Progenitor cell of endocrine pancreas (in vitro differentiated cells): ENCODE data around the gene CPLANE2. TPM values are rescaled to one million over a fixed set of nuclear protein-coding genes. Genes with fewer than 3 reads are reported as not detected.

Experiments
- DNase-seq: peaks from one replicate; pipeline ENCODE4 v3.0.0; 2021; ENCODE audit warnings: low spot score; ENCODE audit not compliant: unreplicated experiment
- H3K27ac Mint-ChIP-seq: 2 replicates; pipeline ENCODE4 v1.8.0; 2021; ENCODE audit warnings: mild to moderate bottlenecking, moderate library complexity, mixed read lengths
- H3K27me3 Mint-ChIP-seq: 2 replicates; pipeline ENCODE4 v1.8.0; 2021; ENCODE audit warnings: mixed read lengths
- H3K36me3 Mint-ChIP-seq: 2 replicates; pipeline ENCODE4 v1.8.0; 2022; ENCODE audit warnings: mixed read lengths; ENCODE audit not compliant: insufficient read depth
- H3K4me1 Mint-ChIP-seq: 2 replicates; pipeline ENCODE4 v1.8.0; 2021; ENCODE audit warnings: low read depth, mixed read lengths
- H3K4me3 Mint-ChIP-seq: 2 replicates; pipeline ENCODE4 v1.8.0; 2021; ENCODE audit warnings: low read depth, mild to moderate bottlenecking, moderate library complexity, mixed read lengths
- H3K9me3 Mint-ChIP-seq: 2 replicates; pipeline ENCODE4 v1.8.0; 2021; ENCODE audit warnings: low read depth, mixed read lengths
- total RNA-seq: library from RNA; stranded (reverse); gene quantifications from 2 replicates; pipeline ENCODE4 v1.2.1, GENCODE V29; 2021
- TF ChIP-seq, protein P1 (sequence below): fragments of 200-600 bp; sonication (generic); IDR thresholded peaks from one replicate; pipeline ENCODE4 v1.5.0; 2021; ENCODE audit warnings: antibody characterized with exemption, mild to moderate bottlenecking; ENCODE audit not compliant: unreplicated experiment

Gene CPLANE2
- total RNA-seq, 1 donor from 2014 or later: 16.5 TPM

DNA sequence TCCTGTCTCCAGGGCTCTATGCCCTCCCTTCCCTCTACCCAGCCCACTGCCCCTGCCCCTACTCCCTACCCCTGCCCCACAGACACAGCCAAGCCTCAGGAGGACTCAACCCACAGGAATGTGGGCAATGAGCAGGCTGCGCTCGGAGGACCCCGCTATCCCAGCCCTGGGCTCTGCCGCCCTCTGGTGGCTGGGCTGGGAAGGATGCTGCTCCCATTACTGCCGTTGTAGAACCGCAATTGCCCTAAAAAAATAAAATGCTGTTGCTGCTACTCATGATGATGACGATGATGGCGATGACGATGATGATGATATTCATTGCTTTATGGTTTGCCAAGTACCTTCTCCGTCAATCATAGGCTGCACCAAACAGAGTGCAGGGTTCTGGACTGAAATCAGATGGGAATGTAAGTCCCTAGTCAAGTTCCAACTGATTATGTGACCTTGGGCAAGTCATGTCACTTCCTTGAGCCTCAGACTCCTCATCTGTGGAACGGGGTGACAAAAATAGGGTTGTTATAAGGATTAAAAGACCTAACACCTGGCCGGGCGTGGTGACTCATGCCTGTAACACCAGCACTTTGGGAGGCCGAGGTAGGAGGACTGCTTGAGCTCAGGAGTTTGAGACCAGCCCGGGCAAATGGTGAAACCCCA is 49.1 kb downstream of the CPLANE2 start:
- no peak overlapping the region for H3K27ac Mint-ChIP-seq
- no peaks in the 10 kb centered on the region for H3K9me3 Mint-ChIP-seq
- TF ChIP-seq, protein P1, sequence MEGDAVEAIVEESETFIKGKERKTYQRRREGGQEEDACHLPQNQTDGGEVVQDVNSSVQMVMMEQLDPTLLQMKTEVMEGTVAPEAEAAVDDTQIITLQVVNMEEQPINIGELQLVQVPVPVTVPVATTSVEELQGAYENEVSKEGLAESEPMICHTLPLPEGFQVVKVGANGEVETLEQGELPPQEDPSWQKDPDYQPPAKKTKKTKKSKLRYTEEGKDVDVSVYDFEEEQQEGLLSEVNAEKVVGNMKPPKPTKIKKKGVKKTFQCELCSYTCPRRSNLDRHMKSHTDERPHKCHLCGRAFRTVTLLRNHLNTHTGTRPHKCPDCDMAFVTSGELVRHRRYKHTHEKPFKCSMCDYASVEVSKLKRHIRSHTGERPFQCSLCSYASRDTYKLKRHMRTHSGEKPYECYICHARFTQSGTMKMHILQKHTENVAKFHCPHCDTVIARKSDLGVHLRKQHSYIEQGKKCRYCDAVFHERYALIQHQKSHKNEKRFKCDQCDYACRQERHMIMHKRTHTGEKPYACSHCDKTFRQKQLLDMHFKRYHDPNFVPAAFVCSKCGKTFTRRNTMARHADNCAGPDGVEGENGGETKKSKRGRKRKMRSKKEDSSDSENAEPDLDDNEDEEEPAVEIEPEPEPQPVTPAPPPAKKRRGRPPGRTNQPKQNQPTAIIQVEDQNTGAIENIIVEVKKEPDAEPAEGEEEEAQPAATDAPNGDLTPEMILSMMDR: peak; percentile 96
- H3K36me3 Mint-ChIP-seq: no peaks in the 10 kb centered on the region
- DNase-seq: peak; percentile 79
- H3K27me3 Mint-ChIP-seq: peaks cover 10% of the 10 kb centered on the region
- no peak overlapping the region for H3K4me3 Mint-ChIP-seq
- peaks cover 3% of the 10 kb centered on the region for H3K4me1 Mint-ChIP-seq

DNA sequence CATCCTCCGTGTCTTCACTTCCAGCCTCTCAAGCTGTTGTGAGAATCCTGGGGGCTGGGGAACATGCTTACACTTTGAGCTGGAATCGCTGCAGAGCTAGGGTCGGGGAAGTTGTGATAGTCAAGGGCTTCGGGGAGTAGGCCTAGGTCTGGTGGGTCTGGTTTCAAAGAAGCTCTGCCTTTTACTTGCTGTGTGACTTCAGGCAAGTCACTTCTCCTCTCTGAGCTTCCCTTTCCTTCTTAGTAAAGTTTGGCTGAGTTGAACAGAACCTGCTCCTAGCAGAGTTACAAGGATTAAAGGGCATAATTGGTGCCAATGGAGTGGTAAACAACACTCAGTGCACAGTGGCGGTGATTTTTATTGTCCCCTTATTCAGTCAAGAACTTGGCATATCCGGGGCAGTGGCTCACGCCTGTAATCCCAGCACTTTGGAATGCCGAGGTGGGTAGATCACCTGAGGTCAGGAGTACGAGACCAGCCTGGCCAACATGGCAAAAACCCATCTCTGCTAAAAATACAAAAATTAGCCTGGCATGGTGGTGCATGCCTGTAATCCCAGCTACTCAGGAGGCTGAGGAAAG is 50.2 kb downstream of the CPLANE2 start:
- no peak for DNase-seq
- Mint-ChIP-seq H3K4me1 (peaks cover 9% of the 10 kb centered on the region), H3K27me3 (peaks cover 10% of the 10 kb centered on the region), H3K36me3 (no peaks in the 10 kb centered on the region), H3K9me3 (no peaks in the 10 kb centered on the region), H3K27ac (no peak overlapping the region), H3K4me3 (no peak overlapping the region)
- TF ChIP-seq, protein P1: no peak

DNA sequence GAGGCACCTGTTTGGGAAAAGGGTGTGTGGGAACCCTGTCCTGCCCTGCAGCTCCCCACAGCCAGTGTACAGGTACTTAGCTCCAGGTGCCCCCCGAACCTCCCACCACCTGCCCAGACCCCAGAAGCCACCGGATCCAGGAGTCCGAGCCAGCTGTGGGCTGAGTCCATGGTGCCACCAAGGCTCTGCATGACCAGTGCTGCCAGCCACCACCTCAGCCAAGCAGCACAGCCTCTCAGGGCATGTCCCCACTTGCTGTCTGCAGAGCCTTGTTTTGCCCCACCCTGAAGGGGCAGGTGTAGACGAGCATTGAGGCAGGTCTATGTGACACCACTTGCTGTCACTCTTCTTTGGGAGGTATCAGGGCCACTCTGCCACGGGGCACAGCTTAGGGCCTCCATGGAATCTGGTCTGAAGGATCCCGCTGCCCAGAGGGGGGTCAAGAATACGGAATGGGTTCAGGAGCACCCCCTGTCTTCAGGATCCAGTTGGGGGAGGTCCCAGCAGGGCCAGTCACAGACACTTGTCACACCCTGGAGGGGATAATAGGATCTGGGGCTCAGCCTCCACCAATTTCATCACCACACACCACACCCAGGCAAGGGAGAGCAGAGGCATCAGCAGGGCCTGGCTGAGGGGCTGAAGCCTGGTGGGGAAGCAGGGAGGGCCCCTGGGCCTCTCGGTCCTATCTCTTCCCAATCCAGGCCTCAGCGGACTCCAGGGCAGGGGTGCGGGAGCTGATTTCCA is 52.3 kb downstream of the CPLANE2 start:
- peaks cover 14% of the 10 kb centered on the region for H3K4me1 Mint-ChIP-seq
- no peaks in the 10 kb centered on the region for H3K36me3 Mint-ChIP-seq
- no peak for DNase-seq
- TF ChIP-seq, protein P1: no peak
- H3K27me3 Mint-ChIP-seq: peaks cover 6% of the 10 kb centered on the region
- no peaks in the 10 kb centered on the region for H3K9me3 Mint-ChIP-seq
- H3K27ac Mint-ChIP-seq: no peak overlapping the region
- no peak overlapping the region for H3K4me3 Mint-ChIP-seq

DNA sequence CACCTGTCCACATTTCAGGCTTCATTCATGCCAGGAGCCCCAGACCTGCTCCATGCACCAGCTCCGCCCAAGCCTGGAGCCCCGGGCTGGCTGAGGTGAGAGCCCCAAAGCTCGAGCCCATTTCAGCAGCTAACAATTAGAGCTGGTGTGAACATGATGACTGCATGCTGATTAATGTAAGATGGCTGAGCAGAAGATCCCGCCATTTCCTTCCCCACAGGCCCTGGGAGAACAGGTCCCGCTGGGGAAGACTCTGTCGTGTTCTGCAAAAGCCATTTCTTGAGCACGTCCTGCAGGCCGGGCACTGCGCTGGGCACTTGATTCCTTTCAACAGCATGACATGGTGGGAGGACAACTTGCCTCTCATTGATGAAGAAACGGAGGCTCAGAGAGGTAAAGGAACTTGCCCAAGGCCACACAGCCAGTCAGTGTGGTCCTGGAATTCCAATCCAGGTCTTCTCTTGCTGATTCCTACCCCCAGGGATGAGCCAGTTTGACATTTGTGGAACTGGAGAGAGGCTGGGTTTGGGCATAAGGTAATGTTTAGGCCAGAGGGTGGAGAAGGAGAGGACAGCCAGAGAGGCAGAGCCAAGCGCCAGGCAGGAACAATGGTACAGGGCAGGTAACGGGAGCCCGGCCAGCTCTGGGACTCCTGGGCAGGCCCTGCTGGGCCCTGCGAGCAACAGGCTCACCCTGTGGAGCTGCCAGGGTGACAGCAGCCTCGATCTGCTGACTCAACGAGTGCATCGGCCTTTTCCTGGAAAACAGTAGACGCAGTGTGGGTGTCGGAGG is 53.0 kb downstream of the CPLANE2 start:
- no peak for DNase-seq
- H3K27me3 Mint-ChIP-seq: peaks cover 3% of the 10 kb centered on the region
- no peaks in the 10 kb centered on the region for H3K9me3 Mint-ChIP-seq
- TF ChIP-seq, protein P1: no peak
- H3K4me1 Mint-ChIP-seq: peaks cover 17% of the 10 kb centered on the region
- H3K27ac Mint-ChIP-seq: no peak overlapping the region
- no peak overlapping the region for H3K4me3 Mint-ChIP-seq
- H3K36me3 Mint-ChIP-seq: no peaks in the 10 kb centered on the region

DNA sequence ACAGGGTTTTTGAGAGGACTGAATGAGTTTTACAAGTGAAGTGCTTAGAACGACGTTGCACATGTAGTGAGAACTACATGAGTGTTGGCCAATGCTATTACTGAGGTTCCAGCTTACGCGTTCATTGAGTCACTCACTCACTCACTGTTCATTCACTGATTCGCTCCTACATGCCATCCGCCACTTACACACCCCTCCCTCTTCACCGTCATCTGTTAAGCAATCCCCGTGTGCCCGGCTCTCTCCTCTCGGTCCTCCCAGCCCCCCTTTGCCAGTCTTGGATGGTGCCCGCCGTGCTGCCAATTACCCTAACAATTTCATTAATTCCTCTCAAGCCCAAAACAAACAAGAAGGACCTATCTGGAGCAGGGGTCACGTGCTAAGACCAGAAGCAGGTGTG is 53.8 kb downstream of the CPLANE2 start:
- Mint-ChIP-seq H3K36me3 (no peaks in the 10 kb centered on the region), H3K27ac (peak overlapping the region; percentile 47), H3K4me3 (no peak overlapping the region), H3K9me3 (no peaks in the 10 kb centered on the region), H3K27me3 (no peaks in the 10 kb centered on the region), H3K4me1 (peaks cover 25% of the 10 kb centered on the region)
- TF ChIP-seq, protein P1: no peak
- no peak for DNase-seq
